Neural cell (in vitro differentiated cells): ENCODE measurements around the gene LURAP1L. TPM values are rescaled to one million over a fixed set of nuclear protein-coding genes. Genes with fewer than 3 reads are reported as not detected.

ENCODE experiments used
- H2AFZ ChIP-seq: fragments of 200-600, 300-800 bp; sonication (generic), shearing (Covaris generic); 2 replicates; pipeline ENCODE4 v1.6.0; 2014; ENCODE audit warnings: low read depth, mild to moderate bottlenecking, antibody characterized with exemption, low read length, moderate library complexity
- H3F3A ChIP-seq: fragments of 200-600 bp; shearing (Covaris generic); 2 replicates; pipeline ENCODE4 v1.6.1; 2016; ENCODE audit warnings: mild to moderate bottlenecking, moderate library complexity, mixed read lengths, antibody characterized with exemption, low read length; ENCODE audit not compliant: insufficient read depth, poor library complexity, severe bottlenecking
- H3K27ac ChIP-seq: fragments of 200-600, 300-800 bp; sonication (generic), shearing (Covaris generic); 2 replicates; pipeline ENCODE4 v1.5.1; 2014; ENCODE audit warnings: mild to moderate bottlenecking, low read length, moderate library complexity
- H3K27me3 ChIP-seq: fragments of 300-800, 200-600 bp; sonication (generic), shearing (Covaris generic); 2 replicates; pipeline ENCODE4 v1.6.0; 2014; ENCODE audit warnings: mild to moderate bottlenecking, low read depth, low read length, moderate library complexity; ENCODE audit not compliant: insufficient read depth
- H3K36me3 ChIP-seq: fragments of 300-800, 200-600 bp; sonication (generic), shearing (Covaris generic); 2 replicates; pipeline ENCODE4 v1.5.1; 2014; ENCODE audit warnings: mild to moderate bottlenecking, antibody characterized with exemption, low read length, moderate library complexity; ENCODE audit not compliant: insufficient read depth
- H3K4me2 ChIP-seq: fragments of 300-800, 200-600 bp; sonication (generic), shearing (Covaris generic); 2 replicates; pipeline ENCODE4 v1.6.0; 2014; ENCODE audit warnings: mild to moderate bottlenecking, low read length
- H3K4me3 ChIP-seq: fragments of 300-800, 200-600 bp; sonication (generic), shearing (Covaris generic); 2 replicates; pipeline ENCODE4 v1.5.1; 2014; ENCODE audit warnings: mild to moderate bottlenecking, low read length, moderate library complexity
- H3K79me2 ChIP-seq: fragments of 200-600 bp; shearing (Covaris generic); replicated peaks from 2 replicates; pipeline ENCODE4 v1.6.0; 2014; ENCODE audit warnings: mild to moderate bottlenecking, low read length, moderate library complexity; ENCODE audit not compliant: insufficient read depth
- H3K9ac ChIP-seq: fragments of 300-800, 200-600 bp; sonication (generic), shearing (Covaris generic); 2 replicates; pipeline ENCODE4 v1.6.1; 2016; ENCODE audit warnings: mild to moderate bottlenecking, low read length, mixed read lengths
- H3K9me2 ChIP-seq: fragments of 200-600 bp; shearing (Covaris generic); 2 replicates; pipeline ENCODE4 v1.6.1; 2016; ENCODE audit warnings: mild to moderate bottlenecking, low read length, mixed read lengths; ENCODE audit not compliant: insufficient read depth
- H3K9me3 ChIP-seq: fragments of 200-600, 300-800 bp; sonication (generic), shearing (Covaris generic); 2 replicates; pipeline ENCODE4 v1.6.1; 2016; ENCODE audit warnings: mild to moderate bottlenecking, mixed run types, low read length, moderate library complexity, mixed read lengths
- H4K20me1 ChIP-seq: fragments of 200-600 bp; shearing (Covaris generic); 2 replicates; pipeline ENCODE4 v1.6.1; 2016; ENCODE audit warnings: mild to moderate bottlenecking, mixed run types; ENCODE audit not compliant: insufficient read depth
- EP300 ChIP-seq: fragments of 450-650 bp; conservative IDR thresholded peaks from 2 replicates; pipeline ENCODE4 v1.6.1; 2014; ENCODE audit warnings: antibody characterized with exemption, mild to moderate bottlenecking, moderate library complexity; ENCODE audit not compliant: poor library complexity, severe bottlenecking
- EZH2 ChIP-seq: fragments of 200-600, 300-800 bp; shearing (Covaris generic), sonication (generic); IDR thresholded peaks from 2 replicates; pipeline ENCODE4 v1.6.1; 2014; ENCODE audit warnings: antibody characterized with exemption, low read length, borderline replicate concordance, mild to moderate bottlenecking; ENCODE audit not compliant: insufficient read depth, poor library complexity, severe bottlenecking
- MXI1 ChIP-seq: fragments of 450-650 bp; conservative IDR thresholded peaks from 2 replicates; pipeline ENCODE4 v1.6.1; 2014; ENCODE audit warnings: antibody characterized with exemption, mild to moderate bottlenecking; ENCODE audit not compliant: poor library complexity, severe bottlenecking
- POLR2AphosphoS5 ChIP-seq: IDR thresholded peaks from 2 replicates; pipeline ENCODE4 v1.6.1; 2012
- RAD21 ChIP-seq: fragments of 450-650 bp; conservative IDR thresholded peaks from 2 replicates; pipeline ENCODE4 v1.6.1; 2014; ENCODE audit warnings: antibody characterized with exemption, mild to moderate bottlenecking, moderate library complexity
- SMC3 ChIP-seq: fragments of 450-650 bp; conservative IDR thresholded peaks from 2 replicates; pipeline ENCODE4 v1.6.1; 2014; ENCODE audit warnings: antibody characterized with exemption, mild to moderate bottlenecking, moderate library complexity; ENCODE audit not compliant: poor library complexity
- TAF1 ChIP-seq: IDR thresholded peaks from 2 replicates; pipeline ENCODE4 v1.6.1; 2012; ENCODE audit warnings: low read depth
- polyA plus RNA-seq: library from polyadenylated mRNA; depleted of rRNA; stranded (reverse); fragments of >200 nt; gene quantifications from 2 replicates; pipeline ENCODE4 v1.2.3, GENCODE V29; 2014
- TF ChIP-seq, protein P1 (sequence below): fragments of 450-650 bp; IDR thresholded peaks from 2 replicates; pipeline ENCODE4 v1.5.1; 2014; ENCODE audit warnings: antibody characterized with exemption, mild to moderate bottlenecking, moderate library complexity; ENCODE audit not compliant: poor library complexity, severe bottlenecking
- TF ChIP-seq, protein P2 (sequence below): IDR thresholded peaks from 2 replicates; pipeline ENCODE4 v1.6.1; 2012; ENCODE audit warnings: borderline replicate concordance

Gene LURAP1L
- polyA plus RNA-seq, 1 donor from 2014 or later: 0.59 TPM

DNA sequence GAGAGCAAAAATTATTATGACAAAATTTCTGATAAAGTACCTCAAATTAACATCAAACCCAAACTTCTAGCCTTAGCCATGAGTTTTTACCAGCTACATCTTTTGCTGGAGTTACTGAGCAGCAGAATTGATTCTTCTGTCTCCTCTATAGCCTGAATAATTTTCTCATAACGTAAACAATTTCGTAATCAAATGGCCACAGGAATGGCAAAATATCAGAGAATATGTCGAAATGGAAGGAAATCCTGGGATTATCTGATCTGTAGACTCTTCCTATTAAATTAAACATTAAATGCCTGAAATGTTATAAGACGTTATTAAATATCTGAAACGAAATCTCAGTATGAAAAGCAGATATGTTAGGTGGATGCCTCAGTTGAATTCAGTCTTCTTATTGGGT is 41.1 kb downstream of the LURAP1L start:
- Histone ChIP-seq H3K4me2 (no peak overlapping the region), H3K27ac (no peak overlapping the region), H3K9ac (no peak overlapping the region)

DNA sequence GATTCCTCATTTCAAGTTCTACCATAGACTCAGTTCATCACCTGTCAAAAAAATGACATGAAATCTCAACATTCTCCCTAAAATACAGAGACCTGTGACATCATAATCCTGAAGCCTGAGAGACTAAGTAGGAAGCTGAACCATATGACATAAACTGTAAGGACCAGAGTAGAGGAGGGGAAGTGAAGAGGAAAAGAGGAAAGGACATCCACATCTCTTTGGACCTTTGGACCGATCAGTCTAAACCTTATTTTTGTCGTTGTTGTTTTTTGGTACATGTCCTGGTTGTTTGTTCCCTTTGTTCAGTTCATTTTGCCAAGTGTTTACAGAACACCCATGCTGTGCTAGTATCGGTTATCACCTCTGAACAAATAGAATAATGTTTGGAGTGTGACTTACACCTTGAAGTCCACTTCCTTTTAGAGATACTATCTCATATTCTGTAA is 41.9 kb downstream of the LURAP1L start:
- Histone ChIP-seq H3K9me2 (no peaks in the 10 kb centered on the region), H2AFZ (no peak overlapping the region), H3K27ac (no peak overlapping the region), H3K4me3 (no peak overlapping the region), H3K27me3 (no peaks in the 10 kb centered on the region), H3K4me2 (no peak overlapping the region), H3K79me2 (no peaks in the 10 kb centered on the region), H3K9ac (no peak overlapping the region), H3K9me3 (no peaks in the 10 kb centered on the region), H3K36me3 (no peaks in the 10 kb centered on the region), H4K20me1 (no peaks in the 10 kb centered on the region), H3F3A (no peaks in the 10 kb centered on the region)
- TF ChIP-seq EP300 (no peak), MXI1 (no peak)
- TF ChIP-seq, protein P1, sequence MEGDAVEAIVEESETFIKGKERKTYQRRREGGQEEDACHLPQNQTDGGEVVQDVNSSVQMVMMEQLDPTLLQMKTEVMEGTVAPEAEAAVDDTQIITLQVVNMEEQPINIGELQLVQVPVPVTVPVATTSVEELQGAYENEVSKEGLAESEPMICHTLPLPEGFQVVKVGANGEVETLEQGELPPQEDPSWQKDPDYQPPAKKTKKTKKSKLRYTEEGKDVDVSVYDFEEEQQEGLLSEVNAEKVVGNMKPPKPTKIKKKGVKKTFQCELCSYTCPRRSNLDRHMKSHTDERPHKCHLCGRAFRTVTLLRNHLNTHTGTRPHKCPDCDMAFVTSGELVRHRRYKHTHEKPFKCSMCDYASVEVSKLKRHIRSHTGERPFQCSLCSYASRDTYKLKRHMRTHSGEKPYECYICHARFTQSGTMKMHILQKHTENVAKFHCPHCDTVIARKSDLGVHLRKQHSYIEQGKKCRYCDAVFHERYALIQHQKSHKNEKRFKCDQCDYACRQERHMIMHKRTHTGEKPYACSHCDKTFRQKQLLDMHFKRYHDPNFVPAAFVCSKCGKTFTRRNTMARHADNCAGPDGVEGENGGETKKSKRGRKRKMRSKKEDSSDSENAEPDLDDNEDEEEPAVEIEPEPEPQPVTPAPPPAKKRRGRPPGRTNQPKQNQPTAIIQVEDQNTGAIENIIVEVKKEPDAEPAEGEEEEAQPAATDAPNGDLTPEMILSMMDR: no peak

More for the DNA sequence above, 41.1 kb downstream of the LURAP1L start:
- Histone ChIP-seq H3K9me3 (no peaks in the 10 kb centered on the region), H3K27me3 (no peaks in the 10 kb centered on the region), H3F3A (no peaks in the 10 kb centered on the region), H4K20me1 (no peaks in the 10 kb centered on the region), H3K79me2 (no peaks in the 10 kb centered on the region), H3K36me3 (no peaks in the 10 kb centered on the region), H2AFZ (no peak overlapping the region), H3K9me2 (no peaks in the 10 kb centered on the region), H3K4me3 (no peak overlapping the region)
- TF ChIP-seq, protein P1: no peak
- no peak for TF ChIP-seq POLR2AphosphoS5
- TF ChIP-seq TAF1: no peak
- TF ChIP-seq RAD21: no peak
- no peak for TF ChIP-seq MXI1
- TF ChIP-seq, protein P2, sequence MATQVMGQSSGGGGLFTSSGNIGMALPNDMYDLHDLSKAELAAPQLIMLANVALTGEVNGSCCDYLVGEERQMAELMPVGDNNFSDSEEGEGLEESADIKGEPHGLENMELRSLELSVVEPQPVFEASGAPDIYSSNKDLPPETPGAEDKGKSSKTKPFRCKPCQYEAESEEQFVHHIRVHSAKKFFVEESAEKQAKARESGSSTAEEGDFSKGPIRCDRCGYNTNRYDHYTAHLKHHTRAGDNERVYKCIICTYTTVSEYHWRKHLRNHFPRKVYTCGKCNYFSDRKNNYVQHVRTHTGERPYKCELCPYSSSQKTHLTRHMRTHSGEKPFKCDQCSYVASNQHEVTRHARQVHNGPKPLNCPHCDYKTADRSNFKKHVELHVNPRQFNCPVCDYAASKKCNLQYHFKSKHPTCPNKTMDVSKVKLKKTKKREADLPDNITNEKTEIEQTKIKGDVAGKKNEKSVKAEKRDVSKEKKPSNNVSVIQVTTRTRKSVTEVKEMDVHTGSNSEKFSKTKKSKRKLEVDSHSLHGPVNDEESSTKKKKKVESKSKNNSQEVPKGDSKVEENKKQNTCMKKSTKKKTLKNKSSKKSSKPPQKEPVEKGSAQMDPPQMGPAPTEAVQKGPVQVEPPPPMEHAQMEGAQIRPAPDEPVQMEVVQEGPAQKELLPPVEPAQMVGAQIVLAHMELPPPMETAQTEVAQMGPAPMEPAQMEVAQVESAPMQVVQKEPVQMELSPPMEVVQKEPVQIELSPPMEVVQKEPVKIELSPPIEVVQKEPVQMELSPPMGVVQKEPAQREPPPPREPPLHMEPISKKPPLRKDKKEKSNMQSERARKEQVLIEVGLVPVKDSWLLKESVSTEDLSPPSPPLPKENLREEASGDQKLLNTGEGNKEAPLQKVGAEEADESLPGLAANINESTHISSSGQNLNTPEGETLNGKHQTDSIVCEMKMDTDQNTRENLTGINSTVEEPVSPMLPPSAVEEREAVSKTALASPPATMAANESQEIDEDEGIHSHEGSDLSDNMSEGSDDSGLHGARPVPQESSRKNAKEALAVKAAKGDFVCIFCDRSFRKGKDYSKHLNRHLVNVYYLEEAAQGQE: no peak
- TF ChIP-seq SMC3: no peak
- no peak for TF ChIP-seq EZH2
- TF ChIP-seq EP300: no peak
